DMS79 (cell line): ENCODE measurements around the gene KIAA0319L.

Experiments
- DNase-seq: peaks from one replicate; lab custom pipeline; 2025; lab: John Stamatoyannopoulos, UW

The KIAA0319L gene

DNA sequence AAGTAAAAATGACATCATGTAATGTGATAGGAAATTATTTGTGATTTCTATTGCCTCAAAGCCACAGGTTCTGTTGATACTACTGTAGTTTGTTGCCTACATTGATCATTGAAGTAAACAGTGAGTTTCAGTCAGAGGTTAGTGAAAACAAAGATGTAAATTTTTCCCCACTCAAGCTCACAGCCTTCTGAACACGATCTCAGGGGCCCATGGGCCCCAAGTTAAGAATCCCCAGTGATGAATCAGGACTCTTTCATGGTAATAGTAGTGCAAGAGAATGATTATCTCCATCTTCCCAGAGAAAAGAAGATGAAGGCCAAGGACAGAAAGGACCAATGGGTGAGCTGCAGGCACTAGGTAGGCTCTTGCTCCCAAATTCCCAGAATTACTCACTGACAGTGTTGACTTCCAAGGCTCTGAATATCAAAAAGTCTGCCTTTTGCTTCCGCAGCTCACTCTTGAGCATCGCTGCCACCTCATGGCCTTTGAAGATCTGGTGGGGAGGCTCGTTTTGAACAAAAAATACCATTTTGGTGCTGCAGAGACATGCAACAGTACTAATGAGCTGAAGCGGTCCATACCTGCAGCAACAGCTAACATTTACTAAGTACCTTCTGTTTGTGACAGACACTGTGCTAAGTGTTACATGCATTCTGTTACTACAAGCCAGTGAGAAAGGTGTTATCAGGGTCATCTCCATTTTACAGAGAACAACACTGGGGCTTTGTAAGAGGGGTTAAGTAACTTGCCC lies 113.3 kb downstream of the KIAA0319L start:
- DNase-seq = no peak

DNA sequence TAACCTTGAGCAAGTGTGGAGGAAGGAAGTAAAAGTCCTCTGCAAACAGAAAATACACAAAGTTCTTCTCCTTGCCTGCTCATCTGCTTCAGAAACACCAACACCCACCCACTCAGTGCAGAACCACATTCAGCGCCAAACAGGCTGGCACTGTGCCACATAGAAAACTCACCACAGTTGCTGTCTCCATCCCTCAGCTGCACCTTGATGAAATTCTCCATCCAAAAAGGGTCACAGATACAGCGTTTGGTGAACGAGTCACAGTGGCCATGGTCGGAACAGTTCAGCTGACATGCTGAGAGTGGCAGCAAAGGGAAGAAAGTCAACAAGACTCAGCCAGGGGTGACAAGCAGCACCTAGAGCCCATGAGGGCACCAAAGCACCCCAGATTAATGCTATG lies 114.5 kb downstream of the KIAA0319L start:
- DNase-seq = no peak

DNA sequence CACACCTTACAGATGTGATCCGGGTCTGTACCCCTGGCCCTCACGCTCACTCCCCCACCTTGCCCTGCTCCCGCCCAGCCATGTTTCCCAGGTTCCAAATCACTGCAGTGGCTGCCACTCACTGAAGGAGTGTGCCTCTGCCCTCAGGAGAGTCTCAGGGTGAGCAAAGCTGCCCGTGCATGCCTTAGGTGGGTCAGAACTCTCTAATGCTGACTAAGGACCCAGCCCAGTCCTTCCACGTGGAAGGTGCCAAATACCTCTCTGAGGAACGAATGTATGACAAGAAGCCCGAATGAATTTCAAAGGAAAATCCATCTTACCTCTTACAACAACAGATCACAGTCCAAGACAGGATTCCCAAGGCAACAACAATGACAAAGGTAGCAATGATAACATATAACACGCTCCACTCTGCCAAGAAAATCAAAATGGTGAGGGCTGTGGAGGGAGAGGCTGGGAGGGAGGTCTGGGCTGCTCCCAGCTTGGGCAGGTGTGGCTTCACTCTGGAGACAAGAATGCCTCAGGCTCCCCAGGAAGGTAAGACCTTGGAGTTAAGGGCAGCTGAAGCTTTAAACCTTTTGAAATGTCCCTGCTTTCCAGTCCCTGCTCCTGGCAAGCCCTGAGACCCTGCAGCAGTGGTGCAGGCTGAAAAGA lies 115.2 kb downstream of the KIAA0319L start:
- no peak for DNase-seq

DNA sequence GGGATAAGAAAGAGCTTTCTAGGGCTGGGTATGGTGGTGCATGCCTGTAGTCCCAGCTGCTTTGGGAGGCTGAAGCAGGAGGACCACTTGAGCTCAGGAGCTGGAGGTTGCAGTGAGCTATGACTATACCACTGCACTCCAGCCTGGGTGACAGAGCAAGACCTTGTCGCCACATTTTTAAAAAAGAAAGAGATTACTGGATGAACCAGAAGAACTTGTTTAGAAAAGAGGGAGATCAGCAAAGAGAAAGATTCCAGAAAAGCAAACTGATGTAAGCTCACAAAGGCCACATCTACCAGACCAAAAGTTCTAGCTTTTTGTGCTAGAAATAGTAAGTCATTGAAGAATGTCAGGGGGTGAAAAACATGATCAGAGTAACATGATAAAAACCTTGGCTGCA lies 117.6 kb downstream of the KIAA0319L start:
- DNase-seq = no peak

DNA sequence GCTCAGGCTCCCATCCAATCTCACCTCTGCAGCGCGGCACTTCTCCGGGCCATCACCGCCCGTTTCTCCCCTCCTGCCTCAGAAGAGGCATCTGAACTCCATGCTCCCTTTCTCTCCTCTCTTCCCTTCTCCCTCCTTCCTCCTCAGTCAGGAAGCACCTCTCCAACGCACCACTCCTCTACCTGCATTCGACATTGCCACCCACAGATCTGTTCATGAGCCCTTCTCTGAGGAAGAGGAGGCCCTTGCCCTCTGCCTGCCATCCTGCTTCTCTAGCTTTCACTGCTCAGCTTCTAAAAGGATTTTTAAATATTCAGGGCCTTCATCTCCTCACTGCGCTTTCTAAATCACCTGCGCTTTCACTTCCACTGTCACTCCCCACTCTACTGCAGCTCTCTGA lies 120.0 kb downstream of the KIAA0319L start:
- DNase-seq = no peak

DNA sequence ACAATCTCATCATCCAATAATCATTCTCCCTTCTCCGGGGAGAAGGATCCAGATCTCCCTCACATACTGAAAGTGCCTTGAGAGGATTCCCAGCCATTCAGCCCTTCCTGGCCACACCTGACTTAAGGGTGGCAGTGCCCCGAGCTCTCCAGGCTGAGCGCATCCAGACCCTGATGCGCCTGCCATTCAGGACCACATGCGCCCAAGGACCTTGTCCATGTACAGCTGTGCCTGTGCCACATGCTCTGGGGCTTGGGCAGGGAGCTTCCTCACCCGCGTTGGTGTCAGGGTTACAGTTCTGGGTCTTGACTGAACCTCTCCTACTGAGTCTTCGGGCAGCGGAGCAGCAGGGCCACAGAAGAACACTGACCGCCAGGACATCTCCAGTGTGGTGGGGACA lies 121.1 kb downstream of the KIAA0319L start:
- DNase-seq = no peak

DNA sequence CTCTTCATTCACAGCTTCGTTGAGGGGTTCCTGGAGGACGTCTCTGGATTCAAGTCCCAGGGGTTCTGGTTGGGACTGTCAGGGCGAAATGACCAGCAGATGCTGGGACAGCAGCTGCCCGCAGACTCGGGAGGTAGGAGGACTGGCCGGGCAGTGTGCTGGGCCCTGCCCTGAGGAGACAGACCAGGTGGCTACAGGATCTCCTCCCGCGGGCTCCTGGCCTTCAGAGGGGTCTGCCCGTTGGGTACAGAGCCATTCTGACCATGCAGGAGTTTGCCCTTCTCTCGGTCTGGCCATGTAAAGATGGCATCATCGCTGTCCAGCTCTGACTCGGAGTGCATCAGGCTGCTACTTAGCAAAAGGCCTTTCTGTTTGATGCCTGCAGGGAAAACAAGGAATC lies 122.5 kb downstream of the KIAA0319L start:
- no peak for DNase-seq

DNA sequence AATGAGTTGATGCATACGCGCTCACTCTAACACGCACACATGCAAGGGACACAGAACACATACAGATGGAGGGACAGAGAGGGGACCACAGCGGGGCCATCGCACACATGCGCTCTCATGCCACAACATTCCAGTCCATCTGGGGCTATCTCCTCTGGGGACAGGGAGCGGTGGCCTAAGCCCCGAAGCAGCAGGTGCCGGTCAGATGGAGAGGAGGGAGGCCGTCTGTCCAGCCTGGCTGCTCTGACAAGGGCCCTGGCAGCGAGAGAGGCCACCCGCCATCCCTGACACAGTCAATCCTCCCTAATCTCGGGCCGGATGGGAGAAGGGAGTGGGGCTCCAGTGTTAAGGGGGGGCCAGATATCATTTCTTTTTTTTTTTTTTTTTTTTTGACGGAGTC lies 123.5 kb downstream of the KIAA0319L start:
- no peak for DNase-seq

DNA sequence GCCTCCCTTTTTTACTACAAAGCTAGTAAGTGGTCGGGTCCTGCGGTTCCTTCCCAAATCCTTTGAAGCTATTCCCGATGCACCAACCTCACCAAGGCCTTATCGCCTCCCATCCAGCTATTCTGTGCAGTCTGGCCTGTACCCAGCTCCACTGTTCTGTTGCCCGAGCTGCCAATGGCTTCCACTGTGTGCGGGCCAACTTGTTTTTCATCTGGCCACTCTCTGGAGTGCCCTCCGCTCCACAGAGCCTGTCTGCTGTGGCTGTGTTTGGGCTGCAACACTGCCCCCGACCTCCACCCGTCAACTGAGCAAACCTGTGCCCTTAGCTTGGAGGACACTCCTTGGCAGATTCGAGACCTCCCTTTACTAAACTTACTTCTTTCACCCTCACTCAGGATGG lies 125.0 kb downstream of the KIAA0319L start:
- DNase-seq = no peak

DNA sequence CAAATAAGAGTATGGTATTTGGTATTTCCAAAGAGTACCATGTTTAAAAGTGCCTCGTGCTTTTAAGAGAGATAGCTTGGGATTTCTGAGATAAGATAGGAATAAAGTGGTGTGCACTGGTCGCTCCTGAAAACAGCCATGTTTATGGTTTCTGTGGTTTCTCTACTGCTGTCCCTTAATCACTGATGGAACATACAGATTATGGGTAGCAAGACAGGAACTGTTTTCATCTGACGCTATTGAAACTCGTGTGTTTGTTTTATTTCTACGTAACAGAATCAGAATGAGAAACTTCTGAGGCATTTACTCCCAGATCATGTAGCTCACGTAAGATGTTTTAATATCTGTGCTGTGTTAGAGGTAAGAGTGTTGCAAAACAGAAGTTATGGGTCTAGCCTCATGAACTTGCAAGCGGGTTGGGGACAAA lies 126.0 kb downstream of the KIAA0319L start:
- DNase-seq = no peak

DNA sequence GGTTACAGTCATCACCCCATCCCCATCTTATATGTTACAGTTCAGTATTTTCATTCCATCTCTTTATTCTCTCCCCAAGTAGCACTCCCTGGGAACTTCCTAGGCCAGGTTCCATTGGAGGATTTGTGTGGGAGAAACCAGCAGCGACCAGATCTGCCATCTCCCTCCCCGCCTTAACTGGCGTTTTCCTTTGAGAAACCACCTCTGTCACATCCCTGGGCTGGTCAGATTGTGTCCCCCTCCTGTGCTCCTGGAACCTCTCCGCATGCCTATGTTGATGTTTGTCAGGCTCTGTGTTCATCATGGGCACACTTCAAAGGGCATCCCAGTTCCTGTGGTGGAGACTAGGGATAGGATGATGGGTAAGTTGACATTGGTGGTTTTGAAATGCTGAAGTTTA lies 126.4 kb downstream of the KIAA0319L start:
- DNase-seq = no peak

DNA sequence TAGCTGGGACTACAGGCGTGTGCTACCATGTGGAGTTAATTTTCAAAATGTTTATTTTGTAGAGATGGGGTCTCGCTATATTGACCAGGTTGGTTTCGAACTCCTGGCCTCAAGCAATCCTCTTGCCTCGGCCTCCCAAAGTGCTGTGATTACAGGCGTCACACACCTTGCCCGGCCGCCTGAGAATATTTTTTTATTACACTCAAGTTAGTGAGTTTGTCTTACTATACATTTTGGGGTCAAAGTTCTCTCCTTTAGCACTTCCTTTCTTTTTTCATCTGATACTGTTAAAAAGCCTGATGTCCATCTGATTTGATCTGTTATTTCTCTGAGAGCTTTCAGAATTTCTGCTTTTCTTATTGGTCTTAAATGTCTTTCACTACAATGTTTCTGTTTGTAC lies 128.8 kb downstream of the KIAA0319L start:
- no peak for DNase-seq

DNA sequence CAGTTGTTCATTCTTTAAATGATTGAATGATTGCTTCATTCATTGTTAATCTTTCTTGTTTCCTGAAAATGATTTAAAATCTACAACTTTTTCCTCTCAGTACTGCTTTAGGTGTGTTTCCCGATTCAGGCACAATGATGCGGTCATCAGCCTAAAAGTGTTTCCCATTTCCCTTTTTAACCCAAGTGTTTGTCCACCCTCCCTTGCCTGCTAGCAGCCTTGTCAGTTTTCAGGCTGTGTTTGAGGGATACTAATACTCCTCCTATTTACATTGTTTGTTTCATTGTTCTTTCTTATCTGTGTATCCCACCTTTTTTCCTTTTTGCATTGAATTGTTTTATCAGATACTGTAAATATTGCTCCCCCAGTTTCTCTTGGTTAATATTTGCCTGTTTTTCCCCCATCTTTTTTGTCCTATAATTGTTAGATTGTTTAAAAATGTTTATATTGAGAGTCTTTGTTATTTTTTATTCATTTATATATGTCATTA lies 131.1 kb downstream of the KIAA0319L start:
- DNase-seq = no peak

DNA sequence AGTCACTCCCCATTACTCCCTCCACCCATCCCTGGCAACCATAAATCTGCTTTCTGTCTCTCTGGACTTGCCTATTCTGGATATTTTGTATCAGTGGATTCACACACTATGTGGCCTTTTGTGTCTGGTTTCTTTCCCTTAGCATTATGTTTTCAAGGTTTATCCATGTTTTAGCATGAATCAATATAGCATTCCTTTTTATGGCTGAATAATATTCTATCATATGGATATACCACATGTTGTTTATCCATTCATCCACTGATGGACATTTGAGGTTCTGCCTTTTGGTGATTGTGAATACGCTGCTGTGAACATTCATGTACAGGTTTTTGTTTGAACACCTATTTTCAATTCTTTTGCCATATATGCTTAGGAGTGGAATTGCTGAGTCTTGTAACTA lies 148.3 kb downstream of the KIAA0319L start:
- DNase-seq = no peak

DNA sequence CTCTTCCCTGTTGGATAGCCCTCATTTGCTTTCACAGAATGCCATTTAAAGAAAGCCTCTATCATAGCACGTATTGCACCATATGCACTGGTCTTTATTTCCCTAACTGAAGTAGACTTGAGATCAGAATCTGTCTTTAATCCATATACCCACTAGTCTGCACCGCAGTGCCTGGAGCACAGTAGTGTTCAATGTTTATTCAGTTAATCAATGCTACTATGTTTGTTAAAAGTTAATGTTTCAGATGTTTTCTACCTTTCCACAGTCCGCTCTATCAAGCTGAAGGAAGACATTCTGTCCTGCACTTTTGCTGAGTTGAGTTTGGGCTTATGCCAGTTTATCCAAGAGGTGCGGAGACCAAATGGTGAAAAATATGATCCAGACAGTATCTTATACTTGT lies 149.5 kb downstream of the KIAA0319L start:
- no peak for DNase-seq

DNA sequence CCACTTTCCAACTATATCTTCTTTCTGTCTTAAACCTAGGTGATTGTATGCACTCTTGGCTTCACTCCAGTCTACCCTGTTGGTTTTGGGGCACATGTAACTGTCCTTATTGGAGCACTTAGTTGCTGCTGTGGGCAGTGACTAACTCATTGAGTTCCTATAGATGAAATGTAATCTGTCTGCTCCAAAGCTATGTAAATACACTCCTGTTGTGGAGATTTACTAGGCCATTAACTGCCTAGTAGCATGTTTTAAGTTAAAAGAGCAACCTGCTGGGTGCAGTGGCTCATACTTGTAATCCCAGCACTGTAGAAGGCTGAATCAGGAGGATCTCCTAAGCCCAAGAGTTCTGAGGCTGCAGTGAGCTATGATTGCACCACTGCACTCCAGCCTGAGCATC lies 151.1 kb downstream of the KIAA0319L start:
- no peak for DNase-seq

DNA sequence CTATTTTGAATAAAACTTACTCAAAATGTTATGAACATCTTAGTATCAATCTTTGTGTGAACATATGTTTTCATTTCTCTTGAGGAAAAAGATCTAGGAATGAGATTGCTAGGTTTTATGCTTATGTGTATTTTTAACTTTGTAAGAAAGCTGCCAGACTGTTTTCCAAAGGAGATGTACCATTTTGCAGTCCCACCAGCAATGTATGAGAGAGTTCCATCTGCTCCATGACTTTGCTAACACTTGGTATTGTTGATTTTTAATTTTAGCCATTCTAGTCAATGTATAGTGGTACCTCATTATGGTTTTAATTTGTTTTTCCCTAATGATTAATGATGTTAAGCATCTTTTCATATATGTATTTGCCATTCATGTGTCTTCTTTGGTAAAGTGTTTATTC lies 156.2 kb downstream of the KIAA0319L start:
- no peak for DNase-seq

DNA sequence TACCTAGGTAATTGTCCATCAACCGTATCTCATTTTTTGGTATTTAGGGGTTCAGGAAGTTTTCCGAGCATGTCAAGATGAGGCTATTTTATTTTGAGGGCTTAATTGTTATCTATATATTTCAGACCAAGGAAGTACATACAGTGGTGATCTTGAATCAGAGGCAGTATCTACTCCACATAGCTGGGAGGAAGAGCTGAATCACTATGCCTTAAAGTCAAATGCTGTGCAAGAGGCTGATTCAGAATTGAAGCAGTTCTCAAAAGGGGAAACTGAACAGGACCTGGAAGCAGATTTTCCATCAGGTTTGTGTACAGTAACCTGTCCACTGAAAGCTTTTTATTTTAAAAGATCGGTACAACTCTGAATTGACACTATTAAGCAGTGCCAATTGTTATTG lies 158.5 kb downstream of the KIAA0319L start:
- DNase-seq = no peak

DNA sequence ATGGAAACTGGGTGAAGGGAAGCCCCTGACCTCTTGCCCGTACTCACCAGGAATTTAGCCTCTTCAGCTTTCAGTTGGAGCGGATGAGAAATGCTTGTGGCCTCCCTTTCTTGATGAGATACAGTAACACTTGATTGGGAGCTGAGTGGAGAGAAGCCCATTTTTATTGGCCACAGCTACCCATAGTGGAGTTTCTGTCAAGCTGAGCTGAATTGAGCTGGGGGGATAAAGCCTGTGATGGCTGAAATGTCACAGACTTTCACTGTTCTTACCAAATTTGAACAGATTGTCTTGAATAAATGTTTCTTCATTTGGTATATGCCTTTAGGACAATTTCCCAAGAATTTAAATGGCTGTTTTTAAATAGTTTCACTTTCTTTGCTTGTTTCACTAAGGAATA lies 162.8 kb downstream of the KIAA0319L start:
- DNase-seq = no peak

DNA sequence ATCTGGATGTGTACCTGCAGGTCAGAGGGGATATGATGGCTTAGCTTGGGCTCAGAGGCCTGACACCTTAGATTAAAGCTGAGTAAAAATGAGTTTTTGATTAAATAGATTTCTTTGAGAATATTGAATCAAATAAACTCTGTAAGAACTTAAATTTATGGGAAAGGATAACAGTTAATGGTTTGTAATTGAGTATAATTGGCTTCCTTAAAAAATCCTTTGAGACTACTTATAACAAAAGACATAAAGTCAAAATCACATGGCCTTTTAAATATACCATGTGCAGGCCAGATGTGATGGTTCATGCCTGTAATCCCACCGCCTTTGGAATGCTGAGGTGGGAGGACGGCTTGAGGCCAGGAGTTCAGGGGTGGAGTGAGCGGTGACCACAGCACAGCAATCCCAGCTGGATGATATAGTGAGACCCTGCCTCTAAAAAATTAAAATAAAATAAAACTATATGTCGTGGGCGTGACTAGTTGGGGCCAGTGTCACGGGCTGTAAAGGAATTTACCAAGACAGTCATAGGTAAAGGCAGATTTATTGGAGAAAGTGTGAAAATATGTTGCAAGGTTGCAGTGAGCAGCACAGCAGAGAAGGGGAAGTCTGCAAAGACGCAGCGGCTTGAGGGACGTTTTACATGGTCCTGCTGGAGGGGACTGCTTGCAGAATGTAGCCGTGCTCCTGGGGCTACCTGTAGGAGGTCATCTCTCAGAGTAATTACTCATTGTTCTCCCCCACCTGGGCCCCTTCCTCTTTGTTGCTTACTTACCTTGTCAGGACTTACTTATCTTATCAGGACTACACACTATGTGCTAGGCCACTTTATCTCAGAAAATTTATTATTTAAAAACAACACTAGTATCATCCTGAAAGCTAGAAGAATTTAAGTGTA lies 166.4 kb downstream of the KIAA0319L start:
- DNase-seq = no peak

DNA sequence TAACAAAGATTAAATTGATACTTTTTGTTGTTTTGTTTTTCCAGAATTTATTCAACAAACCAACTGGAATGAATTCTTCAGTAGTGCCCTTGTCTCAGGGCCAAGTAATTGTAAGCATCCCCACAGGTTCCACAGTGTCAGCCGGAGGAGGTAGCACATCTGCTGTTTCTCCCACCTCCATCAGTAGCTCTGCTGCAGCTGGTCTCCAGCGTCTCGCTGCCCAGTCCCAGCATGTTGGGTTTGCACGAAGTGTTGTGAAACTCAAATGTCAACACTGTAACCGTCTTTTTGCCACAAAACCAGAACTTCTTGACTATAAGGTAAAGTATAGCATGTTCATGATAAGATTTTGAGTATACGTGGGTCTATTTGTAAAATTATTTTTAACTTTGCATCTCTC lies 170.2 kb downstream of the KIAA0319L start:
- no peak for DNase-seq

DNA sequence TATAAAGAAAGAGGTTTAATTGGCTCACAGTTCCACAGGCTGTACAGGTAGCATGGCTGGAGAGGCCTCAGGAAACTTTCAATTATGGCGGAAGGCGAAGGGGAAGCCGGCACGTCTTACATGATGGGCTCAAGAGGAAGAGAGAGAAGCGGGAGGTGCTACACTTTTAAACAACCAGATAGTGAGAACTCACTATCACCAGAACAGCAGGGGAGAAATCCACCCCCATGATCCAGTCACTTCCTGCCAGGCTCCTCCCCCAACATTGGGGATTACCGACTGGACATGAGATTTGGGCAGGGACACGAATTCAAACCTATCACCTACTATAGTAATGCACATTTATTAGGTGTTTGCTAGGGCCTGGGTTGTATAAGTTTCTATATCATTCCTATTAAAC lies 170.9 kb downstream of the KIAA0319L start:
- DNase-seq = no peak
